DND-41 (cell line): ENCODE measurements around the gene FRMD8.

Source experiments
- ATAC-seq: fragments of 200-7000 bp; cut with Tn5 transposase; 3 replicates; pipeline ENCODE4 v1.9.1; 2021; ENCODE audit warnings: low read depth; ENCODE audit not compliant: insufficient read depth
- DNase-seq: peaks from one replicate; pipeline ENCODE4 v3.0.0-alpha.2; 2020
- H2AFZ ChIP-seq: 2 replicates; pipeline ENCODE4 v1.6.0; 2012; ENCODE audit warnings: low read depth, low read length
- H3K27ac ChIP-seq: 2 replicates; pipeline ENCODE4 v1.5.1; 2012; ENCODE audit warnings: low read length, inconsistent platforms
- H3K27me3 ChIP-seq: fragments of 200-600 bp; sonication (generic); 2 replicates; pipeline ENCODE4 v1.6.0; 2012; ENCODE audit warnings: low read length, mild to moderate bottlenecking, inconsistent platforms; ENCODE audit not compliant: insufficient read depth, poor library complexity
- H3K36me3 ChIP-seq: 2 replicates; pipeline ENCODE4 v1.5.1; 2012; ENCODE audit warnings: low read length, inconsistent platforms; ENCODE audit not compliant: insufficient read depth
- H3K4me1 ChIP-seq: 2 replicates; pipeline ENCODE4 v1.5.1; 2012; ENCODE audit warnings: mild to moderate bottlenecking, low read length; ENCODE audit not compliant: insufficient read depth
- H3K4me2 ChIP-seq: 2 replicates; pipeline ENCODE4 v1.6.0; 2012; ENCODE audit warnings: mild to moderate bottlenecking, moderate library complexity, low read length, inconsistent platforms; ENCODE audit not compliant: insufficient read depth
- H3K4me3 ChIP-seq, 2 experiments: fragments of 200-600 bp in 1 of 2; shearing (Covaris generic) in 1 of 2; 2 replicates each; pipeline ENCODE4 v1.5.1; 2012 to 2016; ENCODE audit warnings: inconsistent platforms in 2 of 2, low read length in 2 of 2, mild to moderate bottlenecking in 2 of 2, low read depth in 1 of 2, moderate library complexity in 1 of 2
- H3K79me2 ChIP-seq: 2 replicates; pipeline ENCODE4 v1.6.0; 2012; ENCODE audit warnings: low read length, inconsistent platforms; ENCODE audit not compliant: insufficient read depth
- H3K9ac ChIP-seq: 2 replicates; pipeline ENCODE4 v1.6.0; 2012; ENCODE audit warnings: low read depth, mild to moderate bottlenecking, inconsistent platforms, low read length, moderate library complexity
- H3K9me3 ChIP-seq: 2 replicates; pipeline ENCODE4 v1.5.1; 2012; ENCODE audit warnings: low read length, moderate library complexity, mild to moderate bottlenecking, inconsistent platforms; ENCODE audit not compliant: insufficient read depth, severe bottlenecking
- H4K20me1 ChIP-seq: 2 replicates; pipeline ENCODE4 v1.6.0; 2012; ENCODE audit warnings: low read length; ENCODE audit not compliant: insufficient read depth
- EZH2 ChIP-seq: IDR thresholded peaks from 3 replicates; pipeline ENCODE4 v1.6.1; 2012; ENCODE audit warnings: borderline replicate concordance, low read depth, mild to moderate bottlenecking, moderate library complexity, low read length, inconsistent platforms; ENCODE audit not compliant: severe bottlenecking
- TF ChIP-seq, protein P1 (sequence below): IDR thresholded peaks from 2 replicates; pipeline ENCODE4 v1.5.1; 2012; ENCODE audit warnings: borderline replicate concordance, low read length, moderate library complexity, mild to moderate bottlenecking; ENCODE audit not compliant: poor library complexity, severe bottlenecking; ENCODE audit errors: extremely low read depth

Gene FRMD8

DNA sequence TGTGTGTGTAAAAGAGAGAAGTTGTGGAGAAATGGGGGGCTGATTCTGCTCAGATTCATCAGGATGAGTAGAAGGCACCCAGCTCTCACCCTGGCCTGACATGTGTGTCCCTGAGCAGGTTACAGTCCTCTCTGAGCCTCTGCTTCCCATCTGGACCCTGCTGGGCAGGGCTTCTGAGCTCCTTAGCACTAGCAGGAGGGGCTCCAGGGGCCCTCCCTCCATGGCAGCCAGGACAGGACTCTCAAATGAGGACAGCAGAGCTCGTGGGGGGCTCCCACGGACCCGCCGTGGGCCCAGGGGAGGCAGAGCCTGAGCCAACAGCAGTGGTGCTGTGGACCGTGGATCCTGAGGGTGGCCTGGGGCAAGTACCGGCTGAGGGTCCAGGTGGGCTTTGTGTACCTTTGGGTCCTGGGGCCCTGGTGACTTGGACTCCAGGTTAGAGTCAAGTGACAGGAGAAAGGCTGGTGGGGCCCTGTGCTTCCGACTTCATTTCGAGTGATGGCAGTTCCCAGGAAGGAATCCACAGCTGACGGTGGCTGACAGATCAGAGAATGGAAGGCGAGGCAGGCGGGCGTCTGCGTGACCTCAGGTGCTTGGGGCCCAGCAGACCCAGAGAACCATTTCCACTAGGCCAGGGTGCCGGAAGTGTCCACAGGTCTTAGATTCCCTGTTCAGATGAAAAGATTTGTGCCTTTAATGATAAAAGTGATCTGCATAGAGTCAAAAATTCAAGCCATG lies 58.0 kb downstream of the FRMD8 start:
- H3K79me2 ChIP-seq, result no peaks in the 10 kb centered on the region
- peaks cover 25% of the 10 kb centered on the region for H4K20me1 ChIP-seq
- no peaks in the 10 kb centered on the region for H3K27me3 ChIP-seq
- H3K4me2 ChIP-seq, result no peak overlapping the region
- no peak overlapping the region for H2AFZ ChIP-seq
- TF ChIP-seq, protein P1, sequence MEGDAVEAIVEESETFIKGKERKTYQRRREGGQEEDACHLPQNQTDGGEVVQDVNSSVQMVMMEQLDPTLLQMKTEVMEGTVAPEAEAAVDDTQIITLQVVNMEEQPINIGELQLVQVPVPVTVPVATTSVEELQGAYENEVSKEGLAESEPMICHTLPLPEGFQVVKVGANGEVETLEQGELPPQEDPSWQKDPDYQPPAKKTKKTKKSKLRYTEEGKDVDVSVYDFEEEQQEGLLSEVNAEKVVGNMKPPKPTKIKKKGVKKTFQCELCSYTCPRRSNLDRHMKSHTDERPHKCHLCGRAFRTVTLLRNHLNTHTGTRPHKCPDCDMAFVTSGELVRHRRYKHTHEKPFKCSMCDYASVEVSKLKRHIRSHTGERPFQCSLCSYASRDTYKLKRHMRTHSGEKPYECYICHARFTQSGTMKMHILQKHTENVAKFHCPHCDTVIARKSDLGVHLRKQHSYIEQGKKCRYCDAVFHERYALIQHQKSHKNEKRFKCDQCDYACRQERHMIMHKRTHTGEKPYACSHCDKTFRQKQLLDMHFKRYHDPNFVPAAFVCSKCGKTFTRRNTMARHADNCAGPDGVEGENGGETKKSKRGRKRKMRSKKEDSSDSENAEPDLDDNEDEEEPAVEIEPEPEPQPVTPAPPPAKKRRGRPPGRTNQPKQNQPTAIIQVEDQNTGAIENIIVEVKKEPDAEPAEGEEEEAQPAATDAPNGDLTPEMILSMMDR, result no peak
- TF ChIP-seq EZH2, result no peak
- DNase-seq, result no peak
- ATAC-seq, result peak; percentile 24
- no peak overlapping the region for H3K27ac ChIP-seq
- no peaks in the 10 kb centered on the region for H3K36me3 ChIP-seq
- H3K9me3 ChIP-seq, result no peaks in the 10 kb centered on the region
- no peak overlapping the region for H3K4me3 ChIP-seq
- H3K9ac ChIP-seq, result no peak overlapping the region
- H3K4me1 ChIP-seq, result 0 out of 2 replicates have a peak, but pooled peaks cover 3% of the 10 kb centered on the region

DNA sequence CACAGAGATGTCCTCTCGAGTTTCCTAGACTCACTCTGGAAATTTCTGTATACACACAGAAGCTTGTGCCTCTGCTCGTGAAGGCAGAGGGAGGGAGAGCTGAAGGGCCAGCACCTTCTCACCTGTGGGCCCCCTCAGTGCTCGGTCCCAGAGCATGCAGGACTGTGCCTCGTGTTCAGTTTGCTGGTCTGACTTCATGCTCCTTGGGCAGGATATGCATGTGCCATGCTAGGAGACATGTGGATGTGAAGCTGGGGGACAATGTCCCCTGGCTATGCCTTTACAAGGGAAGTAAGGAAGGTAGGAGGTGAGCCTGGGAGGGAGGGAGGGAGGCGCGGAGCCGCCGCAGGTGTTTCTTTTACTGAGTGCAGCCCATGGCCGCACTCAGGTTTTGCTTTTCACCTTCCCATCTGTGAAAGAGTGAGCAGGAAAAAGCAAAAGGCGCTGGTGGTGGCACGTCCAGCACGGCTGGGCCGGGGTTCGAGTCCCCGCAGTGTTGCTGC lies 58.7 kb downstream of the FRMD8 start:
- no peak for TF ChIP-seq EZH2
- TF ChIP-seq, protein P1, result no peak
- Histone ChIP-seq H3K4me3 (no peak overlapping the region), H3K9me3 (no peaks in the 10 kb centered on the region), H3K4me2 (no peak overlapping the region), H3K27me3 (no peaks in the 10 kb centered on the region), H3K27ac (no peak overlapping the region), H3K79me2 (no peaks in the 10 kb centered on the region), H4K20me1 (peaks cover 25% of the 10 kb centered on the region), H3K9ac (no peak overlapping the region), H2AFZ (no peak overlapping the region), H3K36me3 (no peaks in the 10 kb centered on the region), H3K4me1 (0 out of 2 replicates have a peak, but pooled peaks cover 3% of the 10 kb centered on the region)
- ATAC-seq, result peak; percentile 13
- DNase-seq, result no peak

DNA sequence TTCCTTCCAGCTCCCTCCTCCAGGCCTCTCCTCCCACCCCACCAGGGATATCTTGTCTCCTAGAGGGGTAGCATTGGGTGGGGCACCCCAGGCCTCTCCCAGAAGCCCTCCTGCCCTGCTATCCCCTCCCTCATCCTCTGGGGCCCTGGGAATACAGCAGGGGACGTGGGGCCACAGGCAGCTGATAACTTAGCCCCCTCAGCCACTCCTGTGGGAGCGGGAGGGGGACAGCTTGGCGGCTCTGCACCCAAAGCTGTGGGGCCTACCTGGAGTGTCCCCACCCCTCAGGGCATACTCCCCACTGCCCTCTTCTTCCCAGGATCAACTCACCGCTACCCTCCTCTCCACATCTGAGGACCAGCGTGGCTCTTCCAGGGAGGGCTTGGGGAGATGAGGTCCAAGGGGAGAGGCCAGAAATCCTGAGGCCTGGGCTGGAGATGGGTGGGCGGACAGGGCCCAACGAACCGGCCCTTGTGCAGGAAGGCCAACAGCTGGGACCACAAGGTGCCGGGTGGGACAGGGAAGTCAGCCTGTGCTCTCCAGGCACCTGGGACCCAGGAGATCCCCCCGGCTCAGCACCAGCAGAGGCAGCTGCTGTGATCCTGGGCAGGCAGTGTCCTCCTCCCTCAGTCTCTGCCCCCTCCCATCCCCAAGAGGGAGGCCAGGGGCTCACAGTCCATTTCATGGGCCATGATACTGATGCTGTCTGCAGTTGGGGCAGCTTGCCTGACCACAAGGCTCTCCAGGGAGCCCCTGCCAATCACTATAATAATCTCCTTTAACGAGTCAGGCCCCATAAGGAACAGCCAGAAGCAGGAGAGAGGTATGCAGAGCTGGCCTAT lies 59.4 kb downstream of the FRMD8 start:
- no peaks in the 10 kb centered on the region for H3K27me3 ChIP-seq
- H3K36me3 ChIP-seq, result no peaks in the 10 kb centered on the region
- DNase-seq (no peak), ATAC-seq (peak; percentile 19)
- no peaks in the 10 kb centered on the region for H3K9me3 ChIP-seq
- TF ChIP-seq EZH2, result no peak
- TF ChIP-seq, protein P1, result no peak
- no peak overlapping the region for H2AFZ ChIP-seq
- no peaks in the 10 kb centered on the region for H3K79me2 ChIP-seq
- no peak overlapping the region for H3K4me2 ChIP-seq
- H3K4me3 ChIP-seq, result no peak overlapping the region
- H3K4me1 ChIP-seq, result 0 out of 2 replicates have a peak, but pooled peaks cover 3% of the 10 kb centered on the region
- peaks cover 24% of the 10 kb centered on the region for H4K20me1 ChIP-seq
- no peak overlapping the region for H3K9ac ChIP-seq
- no peak overlapping the region for H3K27ac ChIP-seq
